Right lobe of liver (tissue), 6 donors: ENCODE measurements around the gene PARP3. TPM values are rescaled to one million over a fixed set of nuclear protein-coding genes. Genes with fewer than 3 reads are reported as not detected.

ENCODE experiments used
- ATAC-seq, 4 donors: fragments of 200-7000 bp; cut with Tn5 transposase; one replicate each; pipeline ENCODE4 v1.9.1; 2020; ENCODE audit warnings: mild to moderate bottlenecking in 4 of 4, moderate library complexity in 4 of 4
- DNase-seq, 3 donors: peaks; one replicate each; pipeline ENCODE4 v3.0.0-alpha.2; 2020
- H3K27ac ChIP-seq, 3 donors: fragments of 200-600 bp; one replicate each; pipeline ENCODE4 v1.8.0; 2022
- H3K27me3 ChIP-seq, 2 donors: fragments of 200-600 bp; one replicate each; pipeline ENCODE4 v1.8.0; 2022
- H3K36me3 ChIP-seq, 4 donors: fragments of 200-600 bp; sonication (generic) in 1 of 4; one replicate each; pipeline versions ENCODE4 v1.5.1 to v1.8.0; 2017 to 2022; ENCODE audit warnings: control low read depth in 1 of 4
- H3K4me1 ChIP-seq, 4 donors: fragments of 200-600 bp; sonication (generic) in 1 of 4; one replicate each; pipeline versions ENCODE4 v1.5.1 to v1.8.0; 2017 to 2022; ENCODE audit warnings: control low read depth in 1 of 4
- H3K4me3 ChIP-seq, 3 donors: fragments of 200-600 bp; one replicate each; pipeline ENCODE4 v1.8.0; 2022
- H3K9me3 ChIP-seq, 4 donors: fragments of 200-600 bp; sonication (generic) in 1 of 4; one replicate each; pipeline versions ENCODE4 v1.5.1 to v1.8.0; 2017 to 2022; ENCODE audit warnings: control low read depth in 1 of 4
- POLR2A ChIP-seq: fragments of 450-650 bp; IDR thresholded peaks from one replicate; pipeline ENCODE4 v1.6.1; 2017; ENCODE audit warnings: antibody characterized with exemption, mild to moderate bottlenecking
- WGBS: methylation state at CpG from one replicate; pipeline ENCODE4 v1.1.6; 2018; ENCODE audit warnings: low coverage, low lambda C conversion rate; ENCODE audit not compliant: insufficient coverage; ENCODE audit errors: missing lambda C conversion rate; 5-methylcytosine and 5-hydroxymethylcytosine counted together
- intact Hi-C, 2 donors: fragments of 100-400 bp; cut with DNase I; formaldehyde crosslinking; loops; one replicate each; pipeline versions ENCODE4 v1.11.2 to v1.14.1; 2022
- total RNA-seq, 6 experiments: library from RNA; depleted of rRNA in 2 of 6; stranded (reverse); fragments of >200 nt in 2 of 6; fragmentation: NEBNext Ultra II Directional in 3 of 6; extraction: Animal tissue kit (Norgen Biotek cat#: 25700) in 3 of 6; gene quantifications; one replicate each; pipeline versions ENCODE4 v1.1.0 to v1.2.4, GENCODE V29; 2016 to 2023
- TF ChIP-seq, protein P1 (sequence below), 4 donors: fragments of 200-600 bp in 3 of 4; fragments of 450-650 bp in 1 of 4; IDR thresholded peaks; one replicate each; pipeline versions ENCODE4 v1.5.1 to v1.8.0; 2016 to 2022; ENCODE audit warnings: antibody characterized with exemption in 4 of 4, mild to moderate bottlenecking in 2 of 4
- donor health status: DM: no; HTN: yes; CAD: no.
- donor health status: DM: no; HTN: no; CAD: no.
- donor health status: DM: no; HTN: no; CAD: no.
- donor health status: DM: no; HTN: yes; CAD: no.
- donor health status: DM: no; HTN: yes; CAD: no.

PARP3 gene
- total RNA-seq, 6 experiments from 2014 or later, result 13.5 to 19.4 (median 16.0) TPM

DNA sequence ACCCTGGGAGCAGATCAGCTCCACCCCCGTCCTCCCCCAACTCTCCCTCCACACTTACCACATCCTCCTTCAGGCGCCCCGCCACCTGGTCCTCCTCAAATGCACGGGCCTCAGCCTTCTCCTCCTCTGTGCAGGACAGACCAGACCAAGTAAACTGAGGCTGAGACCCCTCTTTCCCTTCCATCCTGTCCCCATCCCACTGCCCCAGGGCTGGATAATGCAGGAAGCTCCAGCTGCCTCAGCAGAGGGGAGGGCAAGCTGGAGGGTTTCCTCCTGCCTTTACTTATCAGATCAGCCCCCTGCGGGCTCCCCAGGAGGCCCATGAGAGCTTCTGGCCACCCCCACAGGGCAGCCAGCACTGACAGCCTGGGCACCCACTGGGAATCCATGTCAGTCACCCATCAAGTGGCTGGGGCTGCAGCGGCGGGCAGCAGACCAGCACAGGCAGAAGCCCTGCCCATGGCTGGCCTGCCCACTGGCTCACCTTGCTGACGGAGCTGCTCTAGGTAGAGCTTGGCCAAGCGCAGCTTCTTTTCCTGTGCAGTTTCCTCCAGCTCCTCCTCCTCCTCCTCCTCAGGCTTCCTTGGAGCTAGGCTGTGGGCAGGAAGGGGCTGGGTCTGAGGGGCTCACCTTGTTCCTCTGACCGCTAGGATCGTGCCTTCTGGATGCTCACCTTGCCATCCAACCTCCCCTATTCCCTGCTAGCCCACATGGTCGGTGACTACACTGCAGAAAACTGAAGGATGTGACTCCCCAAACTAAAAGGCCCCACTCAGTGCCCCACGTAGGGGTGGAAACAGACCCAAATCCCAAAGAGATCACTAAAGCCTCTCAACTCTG is 4.3 kb upstream of the PARP3 start:
- Histone ChIP-seq H3K27ac (no peak overlapping the region), H3K4me1 (peaks cover 0 to 21% (median 6%) of the 10 kb centered on the region in 4 donors), H3K4me3 (no peak overlapping the region), H3K27me3 (no peaks in the 10 kb centered on the region), H3K9me3 (no peaks in the 10 kb centered on the region), H3K36me3 (peaks cover 0 to 44% (median 12%) of the 10 kb centered on the region in 4 donors)
- ATAC-seq (no peak), DNase-seq (peak in 1 of 3 donors; percentile 36)
- TF ChIP-seq POLR2A, result no peak
- TF ChIP-seq, protein P1, sequence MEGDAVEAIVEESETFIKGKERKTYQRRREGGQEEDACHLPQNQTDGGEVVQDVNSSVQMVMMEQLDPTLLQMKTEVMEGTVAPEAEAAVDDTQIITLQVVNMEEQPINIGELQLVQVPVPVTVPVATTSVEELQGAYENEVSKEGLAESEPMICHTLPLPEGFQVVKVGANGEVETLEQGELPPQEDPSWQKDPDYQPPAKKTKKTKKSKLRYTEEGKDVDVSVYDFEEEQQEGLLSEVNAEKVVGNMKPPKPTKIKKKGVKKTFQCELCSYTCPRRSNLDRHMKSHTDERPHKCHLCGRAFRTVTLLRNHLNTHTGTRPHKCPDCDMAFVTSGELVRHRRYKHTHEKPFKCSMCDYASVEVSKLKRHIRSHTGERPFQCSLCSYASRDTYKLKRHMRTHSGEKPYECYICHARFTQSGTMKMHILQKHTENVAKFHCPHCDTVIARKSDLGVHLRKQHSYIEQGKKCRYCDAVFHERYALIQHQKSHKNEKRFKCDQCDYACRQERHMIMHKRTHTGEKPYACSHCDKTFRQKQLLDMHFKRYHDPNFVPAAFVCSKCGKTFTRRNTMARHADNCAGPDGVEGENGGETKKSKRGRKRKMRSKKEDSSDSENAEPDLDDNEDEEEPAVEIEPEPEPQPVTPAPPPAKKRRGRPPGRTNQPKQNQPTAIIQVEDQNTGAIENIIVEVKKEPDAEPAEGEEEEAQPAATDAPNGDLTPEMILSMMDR (IDR thresholded peaks at IDR 0.05), result no peak
- WGBS, result 87% methylated on average over 10 of the region's 13 CpGs
- intact Hi-C loops, result no loop called here

DNA sequence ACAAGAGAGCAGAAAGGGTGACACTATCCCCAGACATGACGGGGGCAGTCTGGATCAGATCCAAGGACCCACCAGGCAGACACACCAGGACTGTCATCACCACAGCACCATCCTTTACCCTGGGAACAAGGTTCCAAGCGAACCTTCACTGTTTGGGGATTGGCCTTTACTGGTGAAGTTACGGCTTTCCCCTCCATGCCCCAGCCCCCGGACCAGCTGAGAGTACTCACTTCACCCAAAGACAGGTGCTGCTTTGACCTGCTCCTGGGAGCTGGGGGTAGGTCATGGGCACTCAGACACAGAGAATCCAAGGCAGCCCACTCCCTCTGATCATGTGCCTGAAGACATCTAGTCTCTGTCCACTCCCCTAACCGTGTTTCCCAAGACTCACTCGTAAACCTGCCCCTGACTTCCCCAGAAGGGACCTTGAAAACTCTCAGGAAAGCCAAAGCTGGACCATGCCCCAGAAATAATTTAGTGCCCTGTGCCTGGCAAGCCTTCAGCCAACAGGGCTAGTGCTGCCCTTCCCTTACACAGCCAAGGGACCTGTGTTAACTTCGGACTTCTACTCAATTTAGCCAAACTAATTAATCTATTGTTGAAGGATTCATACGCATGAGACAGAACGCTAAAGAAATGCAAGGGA is 3.3 kb upstream of the PARP3 start:
- peaks cover 0 to 27% (median 10%) of the 10 kb centered on the region in 4 donors for H3K4me1 ChIP-seq
- DNase-seq (peak in 1 of 3 donors; percentile 35), ATAC-seq (no peak)
- H3K27ac ChIP-seq, result no peak overlapping the region
- H3K27me3 ChIP-seq, result no peaks in the 10 kb centered on the region
- peaks cover 0 to 37% (median 12%) of the 10 kb centered on the region in 4 donors for H3K36me3 ChIP-seq
- intact Hi-C loops, result no loop called here
- no peak for TF ChIP-seq POLR2A
- TF ChIP-seq, protein P1 (IDR thresholded peaks at IDR 0.05), result no peak
- 96% methylated on average over 5 of the region's 9 CpGs for WGBS
- H3K9me3 ChIP-seq, result no peaks in the 10 kb centered on the region
- H3K4me3 ChIP-seq, result no peak overlapping the region

DNA sequence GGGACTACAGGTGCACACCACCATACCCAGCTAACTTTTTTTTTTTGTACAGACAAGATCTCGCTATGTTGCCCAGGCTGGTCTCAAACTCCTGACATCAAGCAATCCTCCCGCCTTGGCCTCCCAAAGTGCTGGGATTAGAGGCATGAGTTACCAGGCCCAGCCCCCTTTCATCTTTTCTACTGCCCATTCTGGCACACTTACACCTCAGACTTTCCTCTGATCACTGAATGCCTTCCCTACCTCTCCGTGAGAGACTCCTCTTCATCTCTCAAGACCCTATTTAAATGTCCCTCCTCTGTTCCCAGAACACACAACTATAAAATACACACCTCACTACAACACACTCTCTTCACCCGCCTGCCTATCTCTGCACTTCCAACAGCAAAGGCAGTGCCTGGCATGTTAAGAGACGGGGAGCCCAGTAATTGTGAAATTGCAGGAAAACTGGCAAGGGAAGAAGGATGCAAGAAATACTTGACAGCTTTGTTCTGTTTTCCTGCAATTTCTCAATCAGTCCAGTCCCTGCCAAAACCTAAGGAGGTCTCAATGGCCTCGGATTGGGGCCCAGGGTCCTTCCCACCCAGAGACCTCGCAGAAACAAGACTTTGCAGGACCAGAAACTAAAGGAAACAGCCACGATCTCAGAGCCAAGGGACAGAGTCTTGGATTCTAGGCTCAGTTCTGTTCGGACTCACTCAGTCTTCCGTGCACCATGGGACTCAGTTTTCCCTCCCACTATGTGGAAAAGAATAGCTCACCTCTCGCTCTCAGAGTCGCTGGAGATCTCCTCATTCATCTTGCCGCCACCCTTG is 1.3 kb upstream of the PARP3 start:
- H3K27me3 ChIP-seq, result no peaks in the 10 kb centered on the region
- H3K9me3 ChIP-seq, result no peaks in the 10 kb centered on the region
- intact Hi-C loops, result loop anchor here in 1 of 2 donors (5.0 kb wide), 1 partner anchor 46 kb away; no protein-coding TSS in a partner anchor
- 20% methylated on average over 13 of the region's 13 CpGs for WGBS
- peak overlapping the region in 1 of 3 donors; percentile 60 for H3K27ac ChIP-seq
- TF ChIP-seq, protein P1 (IDR thresholded peaks at IDR 0.05), result no peak
- TF ChIP-seq POLR2A, result no peak
- H3K4me3 ChIP-seq, result peak overlapping the region; percentile 73 to 93 (median 92)
- ATAC-seq (no peak), DNase-seq (peak in 1 of 3 donors; percentile 43)
- peaks cover 0 to 27% (median 10%) of the 10 kb centered on the region in 4 donors for H3K4me1 ChIP-seq
- H3K36me3 ChIP-seq, result peaks cover 0 to 22% (median 5%) of the 10 kb centered on the region in 4 donors

DNA sequence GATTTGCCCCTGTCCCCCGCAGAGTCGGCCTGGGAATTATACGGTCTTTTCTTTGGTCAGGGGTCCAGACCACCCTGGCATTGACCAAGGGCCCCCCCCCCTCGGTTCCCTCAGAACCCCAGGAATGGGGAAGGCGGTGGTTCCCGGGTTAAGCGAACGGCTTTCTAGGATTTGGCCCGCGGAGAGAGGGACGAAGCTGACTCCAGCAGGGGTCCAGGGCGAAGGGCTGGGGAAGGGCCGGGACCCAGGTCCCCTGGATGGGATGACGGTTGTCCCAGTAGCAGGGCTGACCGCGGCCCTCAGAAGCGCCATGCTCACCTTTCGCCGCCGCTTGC is 733 bp upstream of the PARP3 start:
- no peak for DNase-seq
- Histone ChIP-seq H3K4me1 (peaks cover 0 to 27% (median 10%) of the 10 kb centered on the region in 4 donors), H3K36me3 (peaks cover 0 to 17% (median 3%) of the 10 kb centered on the region in 4 donors), H3K4me3 (peak overlapping the region; percentile 73 to 93 (median 92)), H3K27ac (peak overlapping the region in 1 of 3 donors; percentile 60), H3K27me3 (no peaks in the 10 kb centered on the region), H3K9me3 (no peaks in the 10 kb centered on the region)
- TF ChIP-seq POLR2A, result no peak
- TF ChIP-seq, protein P1 (IDR thresholded peaks at IDR 0.05), result no peak
- intact Hi-C loops, result loop anchor here in 1 of 2 donors (5.0 kb wide), 1 partner anchor 46 kb away; no protein-coding TSS in a partner anchor
- WGBS, result 1% methylated on average over 10 of the region's 20 CpGs
- ATAC-seq, result no peak
